Peyer's patch (tissue), 4 donors: Measurements from ENCODE around the gene ADH5.

Experiments
- POLR2A ChIP-seq, 2 donors: fragments of 450-650 bp; IDR thresholded peaks; one replicate each; pipeline ENCODE4 v1.5.1; 2017; ENCODE audit warnings: antibody characterized with exemption in 2 of 2, mild to moderate bottlenecking in 2 of 2, moderate library complexity in 2 of 2
- TF ChIP-seq, protein P1 (sequence below), 6 experiments: fragments of 450-650 bp in 4 of 6; fragments of 200-600 bp in 2 of 6; sonication (generic) in 1 of 6; IDR thresholded peaks; one replicate each; pipeline ENCODE4 v1.5.1; 2017 to 2019; ENCODE audit warnings: antibody characterized with exemption in 6 of 6, mild to moderate bottlenecking in 3 of 6, moderate library complexity in 1 of 6

- TF ChIP-seq, protein P1, sequence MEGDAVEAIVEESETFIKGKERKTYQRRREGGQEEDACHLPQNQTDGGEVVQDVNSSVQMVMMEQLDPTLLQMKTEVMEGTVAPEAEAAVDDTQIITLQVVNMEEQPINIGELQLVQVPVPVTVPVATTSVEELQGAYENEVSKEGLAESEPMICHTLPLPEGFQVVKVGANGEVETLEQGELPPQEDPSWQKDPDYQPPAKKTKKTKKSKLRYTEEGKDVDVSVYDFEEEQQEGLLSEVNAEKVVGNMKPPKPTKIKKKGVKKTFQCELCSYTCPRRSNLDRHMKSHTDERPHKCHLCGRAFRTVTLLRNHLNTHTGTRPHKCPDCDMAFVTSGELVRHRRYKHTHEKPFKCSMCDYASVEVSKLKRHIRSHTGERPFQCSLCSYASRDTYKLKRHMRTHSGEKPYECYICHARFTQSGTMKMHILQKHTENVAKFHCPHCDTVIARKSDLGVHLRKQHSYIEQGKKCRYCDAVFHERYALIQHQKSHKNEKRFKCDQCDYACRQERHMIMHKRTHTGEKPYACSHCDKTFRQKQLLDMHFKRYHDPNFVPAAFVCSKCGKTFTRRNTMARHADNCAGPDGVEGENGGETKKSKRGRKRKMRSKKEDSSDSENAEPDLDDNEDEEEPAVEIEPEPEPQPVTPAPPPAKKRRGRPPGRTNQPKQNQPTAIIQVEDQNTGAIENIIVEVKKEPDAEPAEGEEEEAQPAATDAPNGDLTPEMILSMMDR (IDR thresholded peaks at IDR 0.05), result no peak
- no peak for TF ChIP-seq POLR2A (IDR thresholded peaks at IDR 0.05)
Observed at GRCh38 chr4:99027304-99027703, 61.3 kb downstream of the ADH5 start.
